Sciatic nerve (tissue), 2 donors: ENCODE data around the gene CPVL. TPM values are rescaled to one million over a fixed set of nuclear protein-coding genes. Genes with fewer than 3 reads are reported as not detected.
"Not testable (repeated sequence)": the region's sequence is repeated elsewhere in the genome, so short reads cannot be mapped to it uniquely, and the experiment has no call there.

ENCODE experiments used
- ATAC-seq: fragments of 200-7000 bp; cut with Tn5 transposase; one replicate; pipeline ENCODE4 v1.9.1; 2020; ENCODE audit warnings: mild to moderate bottlenecking, moderate library complexity
- DNase-seq: peaks from one replicate; pipeline ENCODE4 v3.0.0-alpha.2; 2020; ENCODE audit warnings: low spot score
- intact Hi-C: fragments of 100-400 bp; cut with DNase I; formaldehyde crosslinking; loops from one replicate; pipeline ENCODE4 v1.14.2; 2022
- total RNA-seq: library from RNA; stranded (reverse); fragmentation: NEBNext Ultra II Directional; extraction: Animal tissue kit (Norgen Biotek cat#: 25700); gene quantifications from one replicate; pipeline ENCODE4 v1.2.1, GENCODE V29; 2021
- donor health status: DM: no; HTN: no; CAD: no.
- donor health status: DM: no; HTN: no; CAD: no.

The CPVL gene
- total RNA-seq, 1 donor from 2014 or later = 21.5 TPM

DNA sequence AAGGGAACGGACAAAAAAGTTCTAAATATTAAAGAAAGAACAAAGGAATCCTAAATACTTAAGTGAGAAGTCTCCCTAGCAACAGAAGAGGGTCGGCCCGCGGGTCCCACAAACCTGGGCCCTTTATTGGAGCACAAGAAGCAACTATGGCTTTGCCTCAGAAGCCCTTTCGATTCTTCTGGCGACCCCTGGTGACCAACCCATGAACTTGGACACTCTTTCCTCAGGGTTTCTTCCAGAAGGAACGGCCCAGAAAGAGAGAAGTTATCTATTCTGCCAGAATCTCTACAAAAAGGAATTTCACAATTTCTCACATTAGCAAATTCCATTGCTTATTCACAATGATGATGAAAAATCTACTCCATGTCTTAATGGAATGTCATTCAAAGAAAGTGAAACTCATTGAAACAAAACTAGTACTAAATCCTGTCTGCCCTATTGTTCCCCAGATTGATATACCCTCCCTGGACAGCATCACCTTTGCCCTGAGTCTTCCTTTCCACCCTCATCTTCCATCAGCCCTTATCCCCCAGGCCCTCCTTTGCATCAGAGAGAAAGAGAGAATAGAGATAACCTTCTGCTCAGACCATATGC lies 43.7 kb downstream of the CPVL start:
- peak; percentile 73 for ATAC-seq
- peak; percentile 82 for DNase-seq
- intact Hi-C loops = no loop called here

DNA sequence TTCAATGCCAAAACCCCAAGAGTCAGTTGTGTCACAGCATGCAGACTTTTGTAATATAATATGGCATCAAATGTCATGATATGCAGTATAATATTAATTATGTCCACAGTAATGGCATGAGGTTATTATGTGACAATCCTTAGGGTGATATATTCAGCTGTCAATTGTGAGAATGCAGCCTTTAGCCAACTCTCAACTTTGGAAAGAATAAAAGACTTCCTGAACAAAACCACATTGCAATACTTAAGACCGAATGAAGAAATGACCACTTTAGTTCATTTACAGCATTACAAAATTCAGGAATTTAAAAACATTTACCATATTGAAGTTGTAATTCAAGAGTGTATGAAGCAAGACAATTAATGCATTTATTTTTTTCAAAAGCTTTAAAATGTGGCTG lies 45.4 kb downstream of the CPVL start:
- ATAC-seq = peak; percentile 39
- intact Hi-C loops = no loop called here

DNA sequence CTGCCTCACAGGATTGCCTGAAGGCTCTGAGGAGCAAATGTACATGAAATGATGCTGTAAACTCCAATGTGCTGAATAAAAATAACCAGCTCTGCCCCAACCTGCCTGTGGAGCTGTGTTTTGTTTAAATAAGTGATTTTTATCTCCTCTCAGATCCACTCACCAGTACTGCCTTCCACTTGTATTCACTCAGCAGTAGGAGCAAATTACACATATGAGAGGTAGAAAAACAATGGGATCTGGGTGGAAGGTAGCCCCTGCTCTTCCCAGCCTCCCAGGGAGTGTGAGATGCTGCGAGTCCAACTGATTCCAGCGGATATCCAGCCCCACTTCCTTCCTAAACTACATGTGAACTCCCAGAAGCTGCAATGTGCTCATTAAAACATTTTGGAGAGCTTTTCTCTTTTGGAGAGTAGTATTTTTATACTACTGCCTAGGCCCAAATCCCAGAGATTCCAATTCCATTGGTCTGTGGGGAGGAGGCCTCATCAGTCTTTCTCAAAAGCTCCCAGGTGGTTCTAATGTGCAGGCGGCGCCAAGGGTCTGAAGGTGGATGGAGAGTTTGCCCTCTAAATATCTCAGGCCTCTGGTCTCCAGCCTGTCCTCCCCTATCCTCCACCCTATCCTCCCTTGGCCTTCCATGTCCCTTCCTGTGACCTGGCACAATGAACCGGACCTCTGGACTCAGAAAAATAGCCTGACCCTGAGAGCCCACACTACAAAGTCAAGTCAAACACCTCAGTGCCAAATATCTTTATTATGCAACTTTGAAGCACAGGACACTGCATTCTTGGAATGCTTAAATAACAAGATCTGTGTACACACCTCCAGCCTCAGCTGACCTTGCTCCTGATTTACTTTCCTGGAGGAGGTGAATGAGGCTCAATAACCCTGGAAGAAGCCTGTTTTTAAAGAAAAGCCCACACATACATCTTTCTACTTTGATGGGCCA lies 46.2 kb downstream of the CPVL start:
- ATAC-seq (peak; percentile 73), DNase-seq (no peak)
- intact Hi-C loops = no loop called here

More for the DNA sequence above, 45.4 kb downstream of the CPVL start:
- DNase-seq = no peak

DNA sequence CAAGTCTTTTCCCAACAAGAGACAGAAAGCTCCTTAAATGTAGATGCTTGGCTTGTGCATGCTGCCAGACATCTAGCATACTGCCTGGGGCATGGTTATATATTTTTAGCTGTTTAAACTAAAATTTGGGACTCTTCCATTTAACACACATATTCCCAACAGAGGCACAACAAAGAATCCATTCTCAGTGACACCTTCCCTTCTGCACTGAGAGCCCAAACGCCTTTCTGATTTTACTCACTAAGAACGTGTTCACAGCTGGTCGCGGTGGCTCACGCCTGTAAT lies 49.9 kb downstream of the CPVL start:
- ATAC-seq (no peak), DNase-seq (no peak)
- intact Hi-C loops = no loop called here

GRCh38 chr7:29095631-29096445 lies 50.5 kb downstream of the CPVL start:
- DNase-seq (no peak), ATAC-seq (peak; percentile 35)
- intact Hi-C loops = no loop called here

DNA sequence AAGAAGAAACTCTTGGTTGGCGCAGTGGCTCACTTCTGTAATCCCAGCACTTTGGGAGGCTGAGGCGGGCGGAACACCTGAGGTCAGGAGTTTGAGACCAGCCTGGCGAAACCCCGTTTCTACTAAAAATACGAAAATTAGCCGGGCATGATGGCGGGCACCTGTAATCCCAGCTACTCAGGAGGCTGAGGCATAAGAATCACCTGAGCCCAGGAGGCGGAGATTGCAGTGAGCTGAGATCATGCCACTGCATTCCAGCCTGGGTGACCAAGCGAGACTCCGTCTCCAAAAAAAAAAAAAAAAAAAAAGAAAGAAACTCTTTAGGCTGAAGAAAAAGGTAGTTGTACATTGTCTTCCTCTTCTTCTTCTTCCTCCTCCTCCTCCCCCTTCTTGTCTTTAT lies 53.2 kb downstream of the CPVL start:
- intact Hi-C loops, ATAC-seq, DNase-seq: not testable (repeated sequence)

DNA sequence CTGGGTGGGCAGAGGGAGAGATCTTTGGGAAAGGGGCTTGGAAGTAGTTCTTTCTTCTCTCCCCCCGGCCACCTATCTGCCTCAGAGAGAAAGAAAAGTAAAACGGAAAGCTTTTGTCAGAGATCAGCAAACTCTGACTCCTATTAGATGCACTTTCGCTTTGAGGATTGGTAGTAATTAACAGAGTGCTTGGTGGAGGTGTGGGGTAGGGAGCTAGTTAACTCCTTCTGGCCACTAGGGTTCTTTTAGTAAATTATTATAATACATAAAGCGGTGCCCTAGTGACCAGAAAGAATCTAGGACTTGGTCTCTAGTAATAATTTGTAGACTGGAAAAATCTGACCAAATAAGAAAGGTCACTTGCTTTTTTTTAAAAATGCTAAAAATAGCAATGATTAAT lies 54.6 kb downstream of the CPVL start:
- DNase-seq (no peak), ATAC-seq (peak; percentile 20)
- intact Hi-C loops = no loop called here

GRCh38 chr7:29090836-29091601 lies 55.3 kb downstream of the CPVL start:
- intact Hi-C loops = no loop called here
- peak; percentile 71 for ATAC-seq
- no peak for DNase-seq

DNA sequence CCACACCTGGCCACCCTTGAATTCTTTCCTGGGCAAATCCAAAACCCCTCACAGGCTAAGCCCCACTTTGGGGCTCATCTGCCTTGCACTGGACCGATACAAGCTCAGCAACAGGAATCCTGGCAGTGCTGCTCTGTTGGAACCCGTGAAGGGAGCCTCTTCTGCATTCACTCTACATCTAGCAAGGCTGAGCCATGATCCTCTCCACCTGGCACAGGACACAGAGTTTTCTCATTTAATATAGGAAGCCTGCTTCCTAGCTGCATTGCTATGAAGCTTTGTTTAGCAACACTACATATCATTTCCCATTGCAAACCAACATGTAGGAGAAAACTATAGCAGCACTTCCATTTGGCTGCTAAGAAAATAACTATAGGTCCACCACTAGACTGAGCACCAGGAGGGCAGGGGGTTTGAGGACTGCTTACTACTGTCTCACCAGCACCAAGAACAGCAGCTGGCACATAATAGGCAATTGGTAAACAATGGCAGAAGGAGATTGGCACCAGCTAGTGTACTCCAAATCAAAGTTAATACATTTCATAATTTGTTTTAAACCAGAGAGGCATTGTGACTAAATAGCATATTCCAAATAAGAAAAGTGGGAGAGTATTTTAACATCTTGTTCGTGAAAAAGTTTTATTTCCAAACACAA lies 56.1 kb downstream of the CPVL start:
- intact Hi-C loops = no loop called here
- no peak for DNase-seq
- no peak for ATAC-seq

GRCh38 chr7:29087840-29088170 lies 58.5 kb downstream of the CPVL start:
- intact Hi-C loops = no loop called here
- DNase-seq (no peak), ATAC-seq (peak; percentile 8)

- intact Hi-C loops = no loop called here
- DNase-seq = no peak
- ATAC-seq = no peak
Observed at GRCh38 chr7:29086545-29086944, 59.8 kb downstream of the CPVL start.

DNA sequence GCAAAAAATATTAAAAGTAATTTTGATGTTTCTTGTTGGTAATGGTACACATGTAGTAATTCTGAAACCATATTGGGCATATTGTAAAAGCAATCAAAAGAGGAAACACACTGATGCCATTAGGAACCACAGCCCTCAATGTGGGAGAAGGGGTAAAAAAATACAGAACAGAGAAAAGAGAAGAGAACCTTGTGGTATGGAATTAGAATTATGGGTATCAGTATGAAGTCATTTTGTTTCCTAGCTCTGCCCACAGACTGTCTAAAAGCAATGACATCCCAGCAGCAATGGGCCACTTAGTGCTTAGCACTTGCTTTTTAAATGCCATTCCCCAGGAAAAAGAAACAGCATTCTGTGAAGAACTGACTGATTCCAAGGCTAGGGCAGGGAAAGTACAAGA lies 61.5 kb downstream of the CPVL start:
- intact Hi-C loops = no loop called here
- peak; percentile 54 for ATAC-seq
- DNase-seq = no peak

GRCh38 chr7:29080803-29081202 lies 65.5 kb downstream of the CPVL start:
- intact Hi-C loops = no loop called here
- ATAC-seq (no peak), DNase-seq (no peak)

- DNase-seq = no peak
Observed at GRCh38 chr7:29078311-29079260, 67.8 kb downstream of the CPVL start.

DNA sequence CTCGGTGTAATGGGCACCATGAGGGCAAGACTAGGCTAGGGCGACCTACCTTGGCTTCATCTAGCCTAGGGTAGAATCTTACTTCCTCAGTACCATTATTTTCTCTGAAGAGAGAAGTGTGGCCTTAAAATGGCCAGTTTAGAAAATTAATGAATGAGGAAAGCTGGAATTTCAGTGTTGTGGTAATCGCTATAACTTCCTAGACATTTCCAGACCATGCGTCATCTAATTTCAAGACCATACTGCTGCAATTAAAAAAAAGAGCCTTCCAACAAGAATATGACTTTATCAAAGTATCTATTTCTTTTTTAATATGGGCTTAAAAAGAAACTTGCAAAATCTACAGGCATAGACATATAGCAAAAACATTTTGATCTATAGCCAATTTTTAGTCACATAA lies 68.5 kb downstream of the CPVL start:
- DNase-seq = no peak
- ATAC-seq = no peak
- intact Hi-C loops = no loop called here

More at GRCh38 chr7:29078311-29079260, 67.8 kb downstream of the CPVL start:
- no peak for ATAC-seq
- intact Hi-C loops = no loop called here

GRCh38 chr7:29077176-29077575 lies 69.2 kb downstream of the CPVL start:
- intact Hi-C loops = no loop called here

GRCh38 chr7:29076631-29077030 lies 69.7 kb downstream of the CPVL start:
- DNase-seq = no peak
- no peak for ATAC-seq
- intact Hi-C loops = no loop called here

More at GRCh38 chr7:29077176-29077575, 69.2 kb downstream of the CPVL start:
- DNase-seq (no peak), ATAC-seq (no peak)

DNA sequence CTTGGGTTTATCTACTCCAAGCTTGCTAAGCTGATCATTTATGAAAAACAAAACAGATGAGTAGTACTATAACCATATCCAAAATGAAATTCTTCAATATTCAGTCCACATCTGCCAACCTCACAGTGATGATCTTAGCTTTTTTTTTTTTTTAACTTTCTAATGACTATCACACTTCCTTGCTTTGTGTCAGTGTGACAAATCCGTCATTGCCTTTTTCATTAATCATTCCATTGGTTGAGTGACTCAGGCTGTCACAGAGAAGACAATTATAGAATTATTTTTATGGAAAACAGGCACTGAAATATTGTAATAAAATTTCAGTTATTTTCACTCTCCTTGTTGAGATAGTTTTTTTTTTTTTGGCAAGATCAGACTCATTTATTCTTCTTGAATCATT lies 70.7 kb downstream of the CPVL start:
- intact Hi-C loops = no loop called here
- DNase-seq = no peak
- no peak for ATAC-seq
